Mucosa of stomach (tissue), 1 donor: ENCODE results near the gene ACCS.

ENCODE experiments used
- H3K27me3 ChIP-seq: one replicate; pipeline ENCODE4 v1.7.0; 2013; ENCODE audit warnings: mild to moderate bottlenecking, low read length; ENCODE audit not compliant: control insufficient read depth, insufficient read depth
- H3K36me3 ChIP-seq: one replicate; pipeline ENCODE4 v1.7.0; 2013; ENCODE audit warnings: low read length; ENCODE audit not compliant: control insufficient read depth, insufficient read depth
- H3K4me1 ChIP-seq: one replicate; pipeline ENCODE4 v1.7.0; 2013; ENCODE audit warnings: mild to moderate bottlenecking, low read length; ENCODE audit not compliant: control insufficient read depth, insufficient read depth
- H3K4me3 ChIP-seq: one replicate; pipeline ENCODE4 v1.7.0; 2013; ENCODE audit warnings: low read length
- H3K9ac ChIP-seq: one replicate; pipeline ENCODE4 v1.7.0; 2013; ENCODE audit warnings: mild to moderate bottlenecking, low read length, moderate library complexity
- H3K9me3 ChIP-seq: one replicate; pipeline ENCODE4 v1.7.0; 2013; ENCODE audit warnings: mild to moderate bottlenecking, low read length, moderate library complexity; ENCODE audit not compliant: control insufficient read depth
- donor health status: Pancreatic carcinoma.

The ACCS gene

DNA sequence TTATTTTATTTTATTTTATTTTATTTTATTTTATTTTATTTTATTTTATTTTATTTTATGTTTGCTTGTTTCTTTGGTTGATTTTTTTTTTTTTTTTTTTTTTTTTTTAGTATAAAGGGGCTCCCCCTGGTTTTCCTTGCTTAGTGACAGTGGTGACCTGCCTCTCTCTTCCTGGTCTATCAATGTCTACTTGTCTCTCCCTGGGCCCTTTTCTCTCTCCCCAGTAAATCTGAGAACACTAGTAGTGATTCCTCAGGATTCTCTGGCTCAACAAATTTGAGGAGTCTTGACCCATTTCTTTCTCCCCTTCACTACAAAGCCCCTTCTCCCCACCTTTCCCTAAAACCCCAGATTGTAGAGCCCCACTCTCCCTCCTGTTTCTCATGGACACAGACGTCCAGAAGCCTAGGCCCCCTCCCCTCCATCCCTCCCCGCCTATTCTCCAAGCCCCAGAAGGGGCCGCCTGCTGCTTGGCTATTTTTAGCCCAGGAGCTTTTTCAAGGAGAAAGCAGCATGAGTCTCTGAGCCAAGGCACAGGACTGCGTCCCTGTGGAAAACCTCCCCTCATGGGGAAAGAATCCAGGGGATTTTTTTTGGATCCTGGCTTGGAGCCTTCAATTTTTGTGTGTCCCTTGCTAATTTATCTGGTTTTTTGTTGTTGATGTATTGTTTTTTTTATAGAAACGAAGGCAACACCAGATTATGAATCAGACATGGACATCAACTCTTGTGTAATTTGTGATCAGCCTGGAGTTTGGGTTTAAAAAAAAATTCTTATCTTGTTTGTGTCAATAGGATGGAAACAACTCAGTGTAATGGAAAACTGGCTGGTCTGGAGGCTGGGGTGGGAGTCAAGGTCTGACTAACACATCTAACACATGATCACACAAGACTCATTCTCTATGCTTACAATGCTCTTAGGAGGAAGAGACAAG lies 35.8 kb upstream of the ACCS start:
- Histone ChIP-seq H3K4me3 (no peak overlapping the region), H3K9ac (no peak overlapping the region)

DNA sequence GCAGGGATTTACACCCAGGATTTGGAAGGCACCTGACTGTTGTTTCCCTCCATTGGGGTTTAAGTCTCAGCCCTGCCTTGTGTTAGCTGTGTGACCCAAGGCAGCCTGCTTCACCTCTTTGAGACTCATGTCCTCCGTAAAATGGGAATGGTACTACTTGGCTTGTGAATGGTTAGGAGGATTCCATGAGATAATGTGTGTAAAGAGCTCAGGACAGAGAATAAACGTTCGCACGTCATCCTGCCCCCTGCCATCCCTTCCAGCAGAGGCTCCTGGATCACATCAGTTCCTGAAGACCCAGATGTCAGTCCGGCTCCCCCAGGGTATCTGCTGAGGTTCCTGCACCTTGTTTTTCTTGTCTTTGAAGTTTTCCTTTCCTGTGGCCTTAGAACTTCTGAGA lies 35.1 kb upstream of the ACCS start:
- Histone ChIP-seq H3K9me3 (no peaks in the 10 kb centered on the region), H3K9ac (no peak overlapping the region), H3K4me3 (no peak overlapping the region), H3K36me3 (no peaks in the 10 kb centered on the region), H3K27me3 (peaks cover 5% of the 10 kb centered on the region), H3K4me1 (peaks cover 3% of the 10 kb centered on the region)

More for the DNA sequence above, 35.8 kb upstream of the ACCS start:
- Histone ChIP-seq H3K4me1 (peaks cover 3% of the 10 kb centered on the region), H3K36me3 (no peaks in the 10 kb centered on the region), H3K27me3 (peaks cover 5% of the 10 kb centered on the region), H3K9me3 (no peaks in the 10 kb centered on the region)

- H3K4me1 ChIP-seq = peaks cover 3% of the 10 kb centered on the region
- H3K36me3 ChIP-seq = no peaks in the 10 kb centered on the region
- no peak overlapping the region for H3K4me3 ChIP-seq
- no peak overlapping the region for H3K9ac ChIP-seq
- no peaks in the 10 kb centered on the region for H3K9me3 ChIP-seq
- H3K27me3 ChIP-seq = peaks cover 5% of the 10 kb centered on the region
These were observed 34.5 kb upstream of the ACCS start for GRCh38 chr11:44031549-44031948.

DNA sequence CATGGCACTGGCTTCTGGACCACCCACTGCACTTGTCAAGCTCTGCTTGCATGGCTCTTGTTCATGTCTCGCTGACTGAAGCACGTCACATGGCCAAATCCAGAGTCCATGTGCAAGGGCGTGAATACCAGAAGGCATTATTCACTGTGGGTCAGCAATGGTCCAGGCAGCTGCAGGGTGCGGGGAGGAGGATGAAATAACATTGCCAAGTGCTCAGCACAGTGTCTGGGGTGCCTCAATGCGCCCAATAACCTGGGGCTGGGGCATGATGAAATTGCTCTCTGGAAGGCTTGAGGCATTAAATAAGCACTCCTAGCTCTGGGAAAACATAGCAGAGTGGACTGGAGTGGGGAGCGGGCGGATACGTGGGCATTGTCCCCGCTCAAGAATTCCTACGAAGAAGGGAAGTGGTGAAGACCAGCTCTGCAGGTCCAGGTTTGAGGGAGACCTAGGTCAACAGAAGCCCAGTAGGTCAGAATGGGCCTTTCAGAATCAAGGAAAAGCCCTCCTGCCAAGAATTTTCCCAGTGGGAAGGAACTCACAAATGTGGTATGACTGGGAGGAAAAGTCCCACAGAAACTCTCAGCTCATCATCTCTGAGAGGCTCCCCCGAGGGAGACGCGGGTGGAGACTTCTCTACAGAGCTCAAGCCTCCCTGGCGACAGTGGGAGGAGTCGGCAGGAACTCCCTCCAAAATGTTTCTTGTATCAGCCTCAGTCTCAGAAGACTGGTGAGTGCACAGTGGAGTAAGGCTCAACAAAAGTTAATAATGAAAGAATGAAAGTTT lies 33.6 kb upstream of the ACCS start:
- no peaks in the 10 kb centered on the region for H3K9me3 ChIP-seq
- peaks cover 3% of the 10 kb centered on the region for H3K4me1 ChIP-seq
- no peaks in the 10 kb centered on the region for H3K36me3 ChIP-seq
- H3K9ac ChIP-seq = no peak overlapping the region
- peaks cover 5% of the 10 kb centered on the region for H3K27me3 ChIP-seq
- H3K4me3 ChIP-seq = no peak overlapping the region

DNA sequence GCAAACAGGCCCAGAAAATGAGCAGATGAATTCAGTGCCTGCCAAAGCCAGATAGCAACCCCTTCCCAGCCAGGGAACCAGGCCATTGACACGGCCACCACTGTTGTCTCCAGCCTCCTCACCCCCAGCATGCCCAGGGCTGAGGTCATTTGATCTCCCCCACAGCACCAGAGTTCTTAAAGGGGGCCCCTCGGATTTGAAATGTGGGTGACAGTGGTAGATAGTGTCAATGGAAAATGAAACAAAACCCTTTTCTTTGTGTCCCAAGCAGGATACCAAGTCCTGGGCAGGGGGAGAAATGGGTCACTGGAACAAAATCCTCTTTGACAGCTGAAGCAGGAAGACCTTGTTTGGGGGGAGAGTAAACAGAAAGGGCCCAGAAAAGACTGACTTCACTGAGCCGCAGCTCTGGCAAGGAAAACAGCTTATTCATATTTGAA lies 32.6 kb upstream of the ACCS start:
- Histone ChIP-seq H3K9me3 (no peaks in the 10 kb centered on the region), H3K4me1 (peaks cover 3% of the 10 kb centered on the region), H3K36me3 (no peaks in the 10 kb centered on the region), H3K4me3 (no peak overlapping the region), H3K27me3 (peaks cover 5% of the 10 kb centered on the region), H3K9ac (no peak overlapping the region)

DNA sequence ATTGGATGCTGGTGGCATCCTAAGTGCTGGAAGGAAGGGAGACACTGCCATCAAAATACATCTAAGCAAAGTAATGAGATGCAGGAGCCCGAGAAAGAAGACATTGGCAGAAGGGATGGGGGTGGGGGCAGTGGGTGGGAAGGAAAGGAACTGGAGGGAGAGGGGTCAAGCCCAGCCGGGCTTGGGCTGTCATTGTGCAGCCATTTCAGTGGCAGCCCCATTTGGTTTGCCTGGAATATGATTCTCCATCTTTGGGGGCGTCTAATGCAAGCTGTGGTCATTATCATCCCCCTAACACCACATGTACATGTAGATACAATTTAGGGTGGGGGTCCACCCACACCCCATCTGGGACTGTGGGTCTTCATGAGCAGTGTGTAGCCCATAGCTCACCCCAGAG lies 32.2 kb upstream of the ACCS start:
- H3K9me3 ChIP-seq = no peaks in the 10 kb centered on the region

GRCh38 chr11:44034639-44035038 lies 31.4 kb upstream of the ACCS start:
- Histone ChIP-seq H3K4me3 (no peak overlapping the region), H3K27me3 (peaks cover 5% of the 10 kb centered on the region), H3K4me1 (peaks cover 3% of the 10 kb centered on the region), H3K36me3 (no peaks in the 10 kb centered on the region), H3K9me3 (no peaks in the 10 kb centered on the region), H3K9ac (no peak overlapping the region)

More for the DNA sequence above, 32.2 kb upstream of the ACCS start:
- no peaks in the 10 kb centered on the region for H3K36me3 ChIP-seq
- H3K27me3 ChIP-seq = peaks cover 5% of the 10 kb centered on the region
- peaks cover 3% of the 10 kb centered on the region for H3K4me1 ChIP-seq
- H3K9ac ChIP-seq = no peak overlapping the region
- no peak overlapping the region for H3K4me3 ChIP-seq

DNA sequence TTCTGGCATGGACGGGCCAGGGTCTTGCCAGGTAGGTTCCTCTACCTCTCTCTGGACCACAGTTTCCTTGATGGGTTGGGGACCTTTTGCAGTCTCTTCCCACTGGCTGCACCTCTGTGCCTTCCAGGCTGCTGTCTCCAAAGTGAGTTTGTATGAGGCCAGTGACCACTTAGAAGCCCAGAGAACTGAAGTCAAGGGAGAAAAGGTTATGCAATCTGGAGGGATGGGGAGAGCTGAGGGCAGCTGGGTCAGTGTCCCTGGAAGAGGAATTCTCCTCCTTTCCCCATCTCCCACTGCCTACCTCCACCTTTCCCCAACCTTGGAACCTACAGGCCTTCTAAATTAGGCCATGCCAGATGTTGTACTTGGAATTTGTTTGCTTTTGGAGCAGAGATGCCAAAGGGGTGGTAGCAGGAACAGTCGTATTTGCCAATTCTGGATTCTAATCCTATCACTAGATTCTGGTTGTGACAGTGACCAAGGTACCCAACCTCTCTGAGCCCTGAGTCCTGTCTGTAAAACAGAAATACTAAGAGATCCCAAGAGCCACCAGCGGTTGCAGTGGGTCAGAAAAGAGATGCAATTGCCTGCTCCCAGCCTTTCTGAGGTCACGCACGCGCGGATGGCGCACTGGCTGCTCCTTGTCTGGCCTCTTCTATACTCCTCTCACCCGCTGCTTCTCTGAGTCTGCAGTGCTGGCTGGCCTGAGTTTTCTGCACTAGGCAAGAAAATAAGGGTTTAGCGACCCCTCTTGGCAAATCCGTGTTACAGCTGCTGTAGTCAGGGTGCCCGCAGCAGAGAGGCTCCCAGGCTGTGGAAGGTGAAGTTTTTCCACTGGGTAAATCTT lies 29.0 kb upstream of the ACCS start:
- H3K4me3 ChIP-seq = no peak overlapping the region
- no peaks in the 10 kb centered on the region for H3K27me3 ChIP-seq
- no peaks in the 10 kb centered on the region for H3K36me3 ChIP-seq
- no peak overlapping the region for H3K9ac ChIP-seq
- H3K9me3 ChIP-seq = no peaks in the 10 kb centered on the region
- H3K4me1 ChIP-seq = peaks cover 3% of the 10 kb centered on the region

- Histone ChIP-seq H3K27me3 (no peaks in the 10 kb centered on the region), H3K9me3 (no peaks in the 10 kb centered on the region), H3K9ac (no peak overlapping the region), H3K36me3 (no peaks in the 10 kb centered on the region), H3K4me3 (no peak overlapping the region), H3K4me1 (no peaks in the 10 kb centered on the region)
These were observed 28.4 kb upstream of the ACCS start for GRCh38 chr11:44037658-44037998.

GRCh38 chr11:44043157-44043556 lies 22.9 kb upstream of the ACCS start:
- H3K36me3 ChIP-seq = no peaks in the 10 kb centered on the region
- no peaks in the 10 kb centered on the region for H3K4me1 ChIP-seq
- H3K9me3 ChIP-seq = no peaks in the 10 kb centered on the region
- H3K4me3 ChIP-seq = no peak overlapping the region
- peaks cover 2% of the 10 kb centered on the region for H3K27me3 ChIP-seq
- H3K9ac ChIP-seq = no peak overlapping the region

GRCh38 chr11:44046182-44046581 lies 19.9 kb upstream of the ACCS start:
- H3K9me3 ChIP-seq = no peaks in the 10 kb centered on the region
- H3K4me3 ChIP-seq = no peak overlapping the region
- H3K36me3 ChIP-seq = no peaks in the 10 kb centered on the region
- H3K9ac ChIP-seq = no peak overlapping the region
- H3K4me1 ChIP-seq = no peaks in the 10 kb centered on the region
- H3K27me3 ChIP-seq = peaks cover 2% of the 10 kb centered on the region
